Measurements from ENCODE around the gene ADAMTSL2.
A peak's percentile ranks its signal among the peaks of the same experiment; 100 is the strongest.

Gene ADAMTSL2

DNA sequence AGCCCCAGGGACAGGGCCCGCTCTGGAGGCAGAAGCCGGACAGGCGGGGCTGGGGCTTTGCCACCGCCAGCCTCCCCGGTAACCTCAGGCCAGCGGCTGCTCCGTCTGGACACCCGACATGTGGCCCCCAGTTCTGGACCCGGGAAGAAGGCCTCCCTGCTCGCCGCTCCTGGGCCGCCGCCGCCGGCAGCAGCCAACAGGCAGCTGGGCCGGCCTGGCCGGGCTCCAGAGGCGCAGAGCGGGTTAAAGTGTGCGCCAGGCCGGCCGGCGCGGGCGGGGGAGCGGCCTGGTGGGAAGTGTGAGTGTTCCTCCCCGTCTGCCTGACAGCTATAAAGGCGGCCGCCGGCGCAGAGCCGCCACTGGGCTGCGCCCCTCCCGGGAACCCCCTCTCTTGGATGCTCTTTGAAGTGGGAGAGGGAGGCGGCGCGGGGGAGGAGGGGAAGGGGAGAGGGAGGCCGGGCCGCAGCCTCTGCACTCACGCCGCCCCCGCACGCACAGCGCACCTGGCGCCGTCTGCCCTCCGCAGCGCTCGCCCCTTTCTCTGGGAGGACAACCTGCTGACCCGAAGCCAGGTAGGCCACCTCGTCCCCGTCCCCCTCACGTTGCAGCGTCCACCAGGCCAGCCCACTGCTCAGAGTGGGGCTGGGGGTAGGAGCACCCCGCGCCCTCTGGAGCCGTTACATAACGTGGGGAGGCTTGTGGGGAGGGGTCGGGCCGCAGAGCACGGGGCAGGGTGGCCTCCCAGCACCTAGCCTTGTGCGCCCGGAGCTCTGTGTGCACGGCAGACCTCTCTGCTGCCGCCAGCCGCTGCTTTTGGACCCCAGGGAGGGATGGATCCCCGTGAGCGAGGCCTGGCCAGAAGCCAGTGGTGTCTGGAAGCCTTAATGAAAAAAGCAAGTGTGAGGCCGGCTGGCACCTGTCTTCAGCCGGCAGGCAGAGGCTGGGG, at the start of gene ADAMTSL2:
TSS of gene ADAMTSL2 (plus strand) at position 359 of the 946 bp plus-strand sequence. CDS start 2,009 bp downstream, outside the sequence.
- no peak for TF ChIP-seq ZFX (IDR thresholded peaks at IDR 0.05)
- no peak within 1 kb of the TSS for H3K27ac ChIP-seq

DNA sequence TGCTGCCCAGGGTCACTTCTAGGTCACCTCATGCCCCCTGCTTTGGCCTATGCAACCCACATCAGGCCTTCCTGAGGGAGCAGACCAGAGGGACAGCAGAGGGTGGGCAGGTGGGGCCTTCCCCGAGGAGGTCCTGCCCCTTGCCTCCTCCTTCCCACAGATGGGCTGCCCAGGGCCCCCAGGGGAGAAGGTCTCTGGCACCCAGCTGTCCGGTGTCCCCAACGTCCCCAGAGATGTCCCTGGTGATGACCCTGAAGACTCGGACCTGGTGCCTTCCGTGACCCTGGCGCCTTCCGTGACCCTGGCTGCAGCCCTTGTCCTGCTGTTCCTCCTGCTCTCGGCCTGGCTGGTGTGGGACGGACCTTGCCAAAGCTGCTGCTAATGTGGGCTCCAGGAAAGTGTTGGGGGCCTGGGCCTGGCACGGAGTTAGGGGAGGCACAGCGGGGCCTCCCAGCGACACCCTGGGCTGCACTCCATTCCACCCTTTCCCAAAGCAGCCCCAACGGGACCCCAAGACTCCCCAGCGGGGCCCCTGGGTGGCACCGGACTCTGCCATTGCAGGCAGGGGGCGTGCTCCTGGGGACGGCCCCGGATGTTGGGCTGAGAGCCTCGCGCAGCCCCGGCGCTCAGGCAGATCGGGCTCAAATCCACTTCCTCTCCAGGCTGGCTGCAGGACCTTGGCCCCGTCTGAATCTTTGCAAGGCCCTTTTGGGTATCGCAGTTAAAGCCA, 48.8 kb upstream of the ADAMTSL2 start:
- no peak for TF ChIP-seq ZFX (IDR thresholded peaks at IDR 0.05)
- peak overlapping the region; percentile 53 for H3K27ac ChIP-seq

DNA sequence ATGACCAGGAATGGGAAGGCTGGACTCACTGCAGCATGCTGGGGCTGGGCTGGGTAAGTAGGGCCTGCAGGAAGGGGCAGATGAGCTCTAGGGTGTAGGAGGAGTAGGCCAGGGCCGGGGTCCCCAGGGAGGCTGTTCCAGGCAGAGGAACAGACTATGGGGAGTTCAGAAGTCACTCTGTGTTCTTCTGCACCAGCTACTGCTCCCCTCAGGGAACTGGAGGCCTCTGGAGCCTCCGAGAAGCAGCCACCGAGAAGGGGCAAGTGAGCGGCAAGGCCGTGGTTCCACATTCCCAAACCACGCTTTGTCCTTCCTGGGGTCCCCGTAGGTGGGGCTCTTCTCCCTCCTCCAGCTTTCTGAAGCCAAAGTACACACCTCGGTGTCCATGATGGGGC, 47.2 kb upstream of the ADAMTSL2 start:
- TF ChIP-seq, protein P1, sequence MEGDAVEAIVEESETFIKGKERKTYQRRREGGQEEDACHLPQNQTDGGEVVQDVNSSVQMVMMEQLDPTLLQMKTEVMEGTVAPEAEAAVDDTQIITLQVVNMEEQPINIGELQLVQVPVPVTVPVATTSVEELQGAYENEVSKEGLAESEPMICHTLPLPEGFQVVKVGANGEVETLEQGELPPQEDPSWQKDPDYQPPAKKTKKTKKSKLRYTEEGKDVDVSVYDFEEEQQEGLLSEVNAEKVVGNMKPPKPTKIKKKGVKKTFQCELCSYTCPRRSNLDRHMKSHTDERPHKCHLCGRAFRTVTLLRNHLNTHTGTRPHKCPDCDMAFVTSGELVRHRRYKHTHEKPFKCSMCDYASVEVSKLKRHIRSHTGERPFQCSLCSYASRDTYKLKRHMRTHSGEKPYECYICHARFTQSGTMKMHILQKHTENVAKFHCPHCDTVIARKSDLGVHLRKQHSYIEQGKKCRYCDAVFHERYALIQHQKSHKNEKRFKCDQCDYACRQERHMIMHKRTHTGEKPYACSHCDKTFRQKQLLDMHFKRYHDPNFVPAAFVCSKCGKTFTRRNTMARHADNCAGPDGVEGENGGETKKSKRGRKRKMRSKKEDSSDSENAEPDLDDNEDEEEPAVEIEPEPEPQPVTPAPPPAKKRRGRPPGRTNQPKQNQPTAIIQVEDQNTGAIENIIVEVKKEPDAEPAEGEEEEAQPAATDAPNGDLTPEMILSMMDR (conservative IDR thresholded peaks at IDR 0.05), result no peak
- no peak for TF ChIP-seq ZFX (IDR thresholded peaks at IDR 0.05)
- H3K27ac ChIP-seq, result no peak overlapping the region

DNA sequence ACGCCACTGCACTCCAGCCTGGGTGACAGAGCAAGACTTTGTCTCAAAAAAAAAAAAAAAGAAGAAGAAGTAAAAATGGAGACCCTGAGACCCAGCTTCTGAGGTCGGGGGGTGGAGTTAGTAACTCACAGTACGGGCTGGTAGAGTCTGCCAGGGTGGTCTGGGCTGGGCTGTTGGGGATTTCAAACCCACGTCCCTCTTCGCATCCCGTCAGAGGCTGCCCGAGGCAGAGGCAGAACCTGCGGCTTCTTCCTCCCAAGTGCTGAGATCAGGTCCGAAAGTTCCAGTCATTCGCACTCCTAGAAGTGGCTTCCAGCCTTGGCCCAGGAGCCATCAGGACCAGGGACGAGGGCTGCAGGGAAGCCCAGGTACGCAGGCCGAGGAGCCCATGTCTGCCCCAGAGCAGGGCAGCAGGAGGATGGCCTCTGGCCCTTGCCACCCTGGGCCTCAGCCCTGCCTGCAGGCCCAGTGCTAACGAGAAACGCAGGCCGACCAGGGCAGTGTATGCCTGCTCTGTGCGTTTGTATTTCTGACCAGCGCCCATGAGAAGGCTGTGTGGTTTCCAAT, 45.7 kb upstream of the ADAMTSL2 start:
- TF ChIP-seq ZFX (IDR thresholded peaks at IDR 0.05), result no peak
- TF ChIP-seq, protein P1 (conservative IDR thresholded peaks at IDR 0.05), result no peak
- no peak overlapping the region for H3K27ac ChIP-seq

DNA sequence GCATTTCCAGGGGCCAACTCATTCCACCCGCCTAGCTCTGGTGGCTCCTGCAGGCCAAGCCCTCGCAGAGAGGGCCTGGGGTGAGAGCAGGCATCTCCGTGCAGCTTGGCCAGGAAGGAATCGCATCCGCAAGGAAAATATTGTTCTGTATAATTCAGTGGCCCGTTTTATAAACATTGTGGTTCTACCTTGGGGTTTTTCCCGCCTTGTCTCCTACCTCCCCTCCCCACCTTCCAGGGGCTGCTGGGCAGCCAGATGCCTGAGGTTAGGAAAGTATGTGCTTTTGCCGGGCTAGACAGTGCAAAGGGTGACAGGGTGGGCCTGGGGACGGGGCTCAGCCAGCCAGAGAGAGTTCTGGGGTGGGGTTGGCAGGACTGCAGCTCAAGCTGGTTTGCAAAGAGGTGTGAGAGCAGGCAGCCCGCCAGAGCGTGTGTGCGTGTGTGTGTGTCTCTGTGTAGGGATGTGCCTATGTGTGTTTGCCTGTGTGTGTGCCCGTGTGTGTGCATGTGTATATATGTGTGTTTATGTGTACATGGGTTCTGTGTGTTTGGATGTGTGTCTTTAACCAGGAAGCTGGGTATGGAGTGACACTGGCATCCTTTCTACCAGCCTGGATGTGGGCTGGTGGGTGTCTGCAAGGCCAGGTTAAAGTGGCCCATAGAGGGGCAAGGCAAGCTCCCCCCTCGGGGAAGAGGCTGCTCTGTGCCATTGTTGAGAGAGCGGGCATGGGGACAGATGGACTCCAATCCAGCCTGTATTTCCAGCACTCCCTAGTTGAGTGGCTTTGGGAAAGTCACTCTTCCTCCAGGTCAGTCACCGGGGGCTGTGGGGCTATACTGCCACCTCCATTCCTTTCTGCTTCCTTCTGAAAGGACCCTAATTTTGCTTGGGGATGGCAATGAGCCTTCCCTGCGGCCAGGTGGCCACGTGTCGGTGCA, 45.0 kb upstream of the ADAMTSL2 start:
- no peak overlapping the region for H3K27ac ChIP-seq
- TF ChIP-seq, protein P1 (conservative IDR thresholded peaks at IDR 0.05), result no peak

DNA sequence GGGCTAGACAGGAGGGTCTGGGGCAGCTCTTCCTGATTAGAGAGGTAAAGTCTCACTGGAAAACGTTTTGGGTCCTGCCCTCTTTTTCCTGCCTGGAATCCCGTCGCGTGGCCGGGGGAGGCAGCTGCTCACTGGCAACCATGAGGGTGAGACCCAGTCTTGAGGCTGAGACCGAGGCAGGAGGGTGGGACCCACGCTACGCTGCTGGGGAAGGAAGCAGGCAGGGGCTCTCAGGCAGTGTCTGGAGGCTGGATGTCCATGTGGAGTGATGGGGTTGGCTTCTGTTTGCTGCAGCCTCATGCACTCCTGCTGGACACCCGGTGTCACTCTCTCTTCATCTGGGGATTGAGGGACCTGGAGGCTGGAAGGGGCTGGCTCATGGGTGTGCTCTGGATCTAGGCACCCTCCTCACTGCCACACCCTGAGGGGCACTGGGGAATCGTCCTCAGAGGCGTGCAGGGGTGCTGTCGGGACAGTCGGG, 44.3 kb upstream of the ADAMTSL2 start:
- H3K27ac ChIP-seq, result no peak overlapping the region
- no peak for TF ChIP-seq ZFX (IDR thresholded peaks at IDR 0.05)
- TF ChIP-seq, protein P1 (conservative IDR thresholded peaks at IDR 0.05), result no peak

DNA sequence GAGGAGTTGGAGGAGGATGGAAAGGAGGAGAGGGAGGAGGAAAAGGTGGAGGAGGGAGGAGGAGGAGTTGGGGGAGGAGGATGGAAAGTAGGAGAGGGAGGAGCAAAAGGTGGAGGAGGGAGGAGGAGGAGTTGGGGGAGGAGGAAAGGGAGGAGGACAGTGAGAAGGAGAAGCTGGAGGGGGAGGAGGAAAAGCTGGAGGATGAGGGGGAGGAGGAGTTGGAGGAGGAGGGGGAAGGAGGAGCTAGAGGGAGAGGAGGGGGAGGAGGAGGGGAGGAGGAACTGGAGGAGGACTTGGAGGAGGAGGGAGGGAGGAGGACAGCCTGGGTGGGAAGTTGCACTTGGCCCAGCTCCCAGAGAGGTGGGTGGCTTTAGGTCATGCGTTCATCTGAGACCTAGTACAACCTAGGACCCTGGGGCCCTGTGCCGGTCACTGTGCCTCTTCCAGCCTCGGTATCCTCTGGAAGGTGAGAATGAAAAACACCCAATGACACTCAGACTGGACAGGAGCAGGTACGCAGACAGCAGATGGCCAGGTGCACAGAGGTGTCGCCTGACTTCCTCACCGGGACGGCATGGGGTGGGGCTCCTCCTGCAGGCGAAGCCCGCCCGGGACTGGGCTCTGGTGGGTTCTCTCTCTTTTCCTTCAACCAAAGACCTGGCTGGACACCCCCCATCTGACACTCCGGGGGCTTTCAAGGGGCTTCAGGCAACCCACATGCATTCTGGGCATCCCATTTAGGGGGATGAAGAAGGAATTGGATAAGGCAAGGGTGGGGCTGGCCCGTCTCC, 43.4 kb upstream of the ADAMTSL2 start:
- TF ChIP-seq, protein P1 (conservative IDR thresholded peaks at IDR 0.05), result no peak
- no peak for TF ChIP-seq ZFX (IDR thresholded peaks at IDR 0.05)
- no peak overlapping the region for H3K27ac ChIP-seq
